SKM-1 (cell line): ENCODE measurements around the gene USP47.
"Not testable (repeated sequence)": the region's sequence is repeated elsewhere in the genome, so short reads cannot be mapped to it uniquely, and the experiment has no call there.

Experiments used
- DNase-seq: peaks from one replicate; lab custom pipeline; 2025; ENCODE audit not compliant: unreplicated experiment; lab: John Stamatoyannopoulos, UW

USP47 gene

GRCh38 chr11:11827272-11827671 is 14.5 kb upstream of the USP47 start:
- no peak for DNase-seq

GRCh38 chr11:11831406-11831805 is 10.4 kb upstream of the USP47 start:
- DNase-seq = not testable (repeated sequence)

- no peak for DNase-seq
These were observed 5.0 kb upstream of the USP47 start for GRCh38 chr11:11836676-11837231.

GRCh38 chr11:11839718-11840117 is 2.1 kb upstream of the USP47 start:
- DNase-seq = no peak

- DNase-seq = no peak
These were observed 553 bp upstream of the USP47 start for GRCh38 chr11:11841116-11841722.

GRCh38 chr11:11842421-11843008 is 743 bp downstream of the USP47 start:
- DNase-seq = peak; percentile 66

- DNase-seq = no peak
These were observed 1.4 kb downstream of the USP47 start for GRCh38 chr11:11843211-11843621.

GRCh38 chr11:11843642-11844041 is 1.9 kb downstream of the USP47 start:
- DNase-seq = no peak

- DNase-seq = no peak
These were observed 2.5 kb downstream of the USP47 start for GRCh38 chr11:11844272-11844671.

GRCh38 chr11:11845071-11845470 is 3.3 kb downstream of the USP47 start:
- no peak for DNase-seq

GRCh38 chr11:11845551-11845950 is 3.8 kb downstream of the USP47 start:
- no peak for DNase-seq

- DNase-seq = no peak
These were observed 5.3 kb downstream of the USP47 start for GRCh38 chr11:11847082-11847481.

- DNase-seq = peak; percentile 56
These were observed 7.3 kb downstream of the USP47 start for GRCh38 chr11:11848891-11849746.

GRCh38 chr11:11850668-11851067 is 8.9 kb downstream of the USP47 start:
- DNase-seq = no peak

- DNase-seq = no peak
These were observed 14.9 kb downstream of the USP47 start for GRCh38 chr11:11856638-11857037.

- DNase-seq = no peak
These were observed 16.0 kb downstream of the USP47 start for GRCh38 chr11:11857769-11858168.

- no peak for DNase-seq
These were observed 16.9 kb downstream of the USP47 start for GRCh38 chr11:11858676-11859075.

GRCh38 chr11:11860103-11860979 is 18.6 kb downstream of the USP47 start:
- no peak for DNase-seq

GRCh38 chr11:11862999-11863398 is 21.2 kb downstream of the USP47 start:
- DNase-seq = no peak

- DNase-seq = no peak
These were observed 22.6 kb downstream of the USP47 start for GRCh38 chr11:11864332-11864731.

- no peak for DNase-seq
These were observed 23.0 kb downstream of the USP47 start for GRCh38 chr11:11864803-11865202.
